ENCODE measurements around the gene MRPL52. TPM values are rescaled to one million over a fixed set of nuclear protein-coding genes. Genes with fewer than 3 reads are reported as not detected.

Gene MRPL52
- total and polyA plus RNA-seq, 10 of the 15 experiments (the other 5 are each of a cell fraction or from before 2014, with no cell fraction given): 51.7 to 541 (median 142) TPM

DNA sequence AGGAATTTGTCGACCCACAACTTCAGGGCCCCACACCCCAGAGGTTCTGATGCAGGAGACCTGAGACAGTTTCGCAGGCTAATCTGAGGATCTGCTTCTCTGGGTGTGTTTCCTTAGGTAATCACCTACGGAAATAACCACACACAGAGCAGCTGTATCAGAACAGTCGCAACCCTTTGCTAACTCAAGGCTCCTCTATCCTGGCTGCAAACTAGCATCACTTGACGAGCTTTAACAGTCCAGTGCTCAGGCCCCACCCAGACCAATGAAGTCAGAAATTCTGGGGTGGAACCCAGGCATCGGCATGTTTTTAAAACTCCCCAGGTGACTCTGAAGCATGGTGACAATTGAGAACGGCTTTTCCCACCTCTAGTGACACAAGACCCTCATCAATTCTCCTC lies 35.1 kb upstream of the MRPL52 start (continued):
- TF ChIP-seq, protein P1, sequence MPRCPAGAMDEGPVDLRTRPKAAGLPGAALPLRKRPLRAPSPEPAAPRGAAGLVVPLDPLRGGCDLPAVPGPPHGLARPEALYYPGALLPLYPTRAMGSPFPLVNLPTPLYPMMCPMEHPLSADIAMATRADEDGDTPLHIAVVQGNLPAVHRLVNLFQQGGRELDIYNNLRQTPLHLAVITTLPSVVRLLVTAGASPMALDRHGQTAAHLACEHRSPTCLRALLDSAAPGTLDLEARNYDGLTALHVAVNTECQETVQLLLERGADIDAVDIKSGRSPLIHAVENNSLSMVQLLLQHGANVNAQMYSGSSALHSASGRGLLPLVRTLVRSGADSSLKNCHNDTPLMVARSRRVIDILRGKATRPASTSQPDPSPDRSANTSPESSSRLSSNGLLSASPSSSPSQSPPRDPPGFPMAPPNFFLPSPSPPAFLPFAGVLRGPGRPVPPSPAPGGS (IDR thresholded peaks at IDR 0.05; ENCODE audit: borderline replicate concordance, insufficient read depth, low read depth, low read length, poor library complexity, severe bottlenecking): no peak
- TF ChIP-seq TAF1 (IDR thresholded peaks at IDR 0.05; ENCODE audit: borderline replicate concordance, low read depth, low read length) (peak; percentile 34; the same call in 1 of the 2 replicates), JUND (IDR thresholded peaks at IDR 0.05; ENCODE audit: low read depth, low read length) (no peak), CREB1 (IDR thresholded peaks at IDR 0.05; ENCODE audit: low read depth) (peak; percentile 74), SMC3 (IDR thresholded peaks at IDR 0.05; ENCODE audit: borderline replicate concordance, low read length) (no peak), POLR2AphosphoS5 (IDR thresholded peaks at IDR 0.05; ENCODE audit: low read length) (0 out of 2 replicates have a peak, but pooled peaks have one; percentile 30), ETV6 (conservative IDR thresholded peaks at IDR 0.05 in 1 of 2, IDR thresholded peaks at IDR 0.05 in 1 of 2; ENCODE audit: borderline replicate concordance in 1 of 2, low read depth in 1 of 2) (peak in 1 of 2 experiments; percentile 34; a peak in 1 of 4 replicates), YBX1 (IDR thresholded peaks at IDR 0.05) (no peak), EP300 (IDR thresholded peaks at IDR 0.05; ENCODE audit: borderline replicate concordance in 1 of 2, control insufficient read depth in 1 of 2, low read depth in 2 of 2, low read length in 2 of 2) (no peak), MEF2B (IDR thresholded peaks at IDR 0.05; ENCODE audit: partially characterized antibody, poor library complexity, severe bottlenecking) (no peak), NFIC (IDR thresholded peaks at IDR 0.05; ENCODE audit: low read depth, low read length) (no peak), RB1 (IDR thresholded peaks at IDR 0.05; ENCODE audit: borderline replicate concordance) (no peak), TCF12 (IDR thresholded peaks at IDR 0.05; ENCODE audit: low read depth, low read length) (0 out of 2 replicates have a peak, but pooled peaks have one; percentile 31), CREM (IDR thresholded peaks at IDR 0.05; ENCODE audit: low read depth) (peak; percentile 69), STAT1 (conservative IDR thresholded peaks at IDR 0.05) (no peak), FOXM1 (IDR thresholded peaks at IDR 0.05; ENCODE audit: low read depth, low read length) (0 out of 2 replicates have a peak, but pooled peaks have one; percentile 55), RAD21 (IDR thresholded peaks at IDR 0.05; ENCODE audit: insufficient read depth, low read depth, low read length) (no peak), GATAD2B (conservative IDR thresholded peaks at IDR 0.05; ENCODE audit: low read depth) (no peak), CBX3 (IDR thresholded peaks at IDR 0.05; ENCODE audit: borderline replicate concordance, low read depth) (no peak)
- TF ChIP-seq, protein P2, sequence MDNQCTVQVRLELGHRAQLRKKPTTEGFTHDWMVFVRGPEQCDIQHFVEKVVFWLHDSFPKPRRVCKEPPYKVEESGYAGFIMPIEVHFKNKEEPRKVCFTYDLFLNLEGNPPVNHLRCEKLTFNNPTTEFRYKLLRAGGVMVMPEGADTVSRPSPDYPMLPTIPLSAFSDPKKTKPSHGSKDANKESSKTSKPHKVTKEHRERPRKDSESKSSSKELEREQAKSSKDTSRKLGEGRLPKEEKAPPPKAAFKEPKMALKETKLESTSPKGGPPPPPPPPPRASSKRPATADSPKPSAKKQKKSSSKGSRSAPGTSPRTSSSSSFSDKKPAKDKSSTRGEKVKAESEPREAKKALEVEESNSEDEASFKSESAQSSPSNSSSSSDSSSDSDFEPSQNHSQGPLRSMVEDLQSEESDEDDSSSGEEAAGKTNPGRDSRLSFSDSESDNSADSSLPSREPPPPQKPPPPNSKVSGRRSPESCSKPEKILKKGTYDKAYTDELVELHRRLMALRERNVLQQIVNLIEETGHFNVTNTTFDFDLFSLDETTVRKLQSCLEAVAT (IDR thresholded peaks at IDR 0.05): peak; percentile 44; the same call in 1 of the 2 replicates
- TF ChIP-seq, protein P3, sequence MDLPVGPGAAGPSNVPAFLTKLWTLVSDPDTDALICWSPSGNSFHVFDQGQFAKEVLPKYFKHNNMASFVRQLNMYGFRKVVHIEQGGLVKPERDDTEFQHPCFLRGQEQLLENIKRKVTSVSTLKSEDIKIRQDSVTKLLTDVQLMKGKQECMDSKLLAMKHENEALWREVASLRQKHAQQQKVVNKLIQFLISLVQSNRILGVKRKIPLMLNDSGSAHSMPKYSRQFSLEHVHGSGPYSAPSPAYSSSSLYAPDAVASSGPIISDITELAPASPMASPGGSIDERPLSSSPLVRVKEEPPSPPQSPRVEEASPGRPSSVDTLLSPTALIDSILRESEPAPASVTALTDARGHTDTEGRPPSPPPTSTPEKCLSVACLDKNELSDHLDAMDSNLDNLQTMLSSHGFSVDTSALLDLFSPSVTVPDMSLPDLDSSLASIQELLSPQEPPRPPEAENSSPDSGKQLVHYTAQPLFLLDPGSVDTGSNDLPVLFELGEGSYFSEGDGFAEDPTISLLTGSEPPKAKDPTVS (IDR thresholded peaks at IDR 0.05; ENCODE audit: low read depth, low read length): no peak
- TF ChIP-seq, protein P4, sequence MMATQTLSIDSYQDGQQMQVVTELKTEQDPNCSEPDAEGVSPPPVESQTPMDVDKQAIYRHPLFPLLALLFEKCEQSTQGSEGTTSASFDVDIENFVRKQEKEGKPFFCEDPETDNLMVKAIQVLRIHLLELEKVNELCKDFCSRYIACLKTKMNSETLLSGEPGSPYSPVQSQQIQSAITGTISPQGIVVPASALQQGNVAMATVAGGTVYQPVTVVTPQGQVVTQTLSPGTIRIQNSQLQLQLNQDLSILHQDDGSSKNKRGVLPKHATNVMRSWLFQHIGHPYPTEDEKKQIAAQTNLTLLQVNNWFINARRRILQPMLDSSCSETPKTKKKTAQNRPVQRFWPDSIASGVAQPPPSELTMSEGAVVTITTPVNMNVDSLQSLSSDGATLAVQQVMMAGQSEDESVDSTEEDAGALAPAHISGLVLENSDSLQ (IDR thresholded peaks at IDR 0.05): no peak
